Sigmoid colon (tissue), 4 donors: ENCODE measurements around the gene GLRX.

Source experiments
- EP300 ChIP-seq, 4 donors: sonication (generic); formaldehyde crosslinking; IDR thresholded peaks; one replicate each; pipeline ENCODE4 v1.6.1; 2017; ENCODE audit warnings: antibody characterized with exemption in 4 of 4
- TF ChIP-seq, protein P1 (sequence below), 4 experiments: fragments of 450-650 bp in 3 of 4; fragments of 200-600 bp in 1 of 4; IDR thresholded peaks; one replicate each; pipeline ENCODE4 v1.5.1; 2016 to 2019; ENCODE audit warnings: antibody characterized with exemption in 4 of 4, mild to moderate bottlenecking in 3 of 4, moderate library complexity in 2 of 4

DNA sequence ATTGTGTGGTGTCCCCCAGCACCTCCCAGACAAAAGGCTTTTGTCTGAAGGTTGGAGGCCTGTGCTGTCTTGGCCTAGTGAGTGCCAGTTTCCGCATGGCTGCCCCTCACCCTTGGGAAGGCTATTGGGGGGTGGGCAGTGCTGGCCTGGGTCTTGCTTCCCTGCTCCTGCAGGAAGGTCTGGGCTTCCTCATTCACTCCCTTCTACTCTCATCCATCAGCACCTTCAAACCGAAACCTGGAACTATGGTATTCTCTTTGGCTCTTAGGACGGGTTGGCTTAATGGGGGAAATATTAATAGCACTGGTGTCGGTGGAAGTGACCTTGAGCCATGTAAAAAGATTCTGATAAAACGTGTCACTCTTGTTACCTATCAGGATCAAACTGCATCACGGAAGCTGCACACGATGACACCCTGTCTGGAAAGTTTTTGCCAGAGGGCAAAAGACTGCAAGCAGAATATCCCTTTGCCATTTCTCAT is 34.0 kb upstream of the GLRX start:
- TF ChIP-seq EP300 (IDR thresholded peaks at IDR 0.05): no peak
- TF ChIP-seq, protein P1, sequence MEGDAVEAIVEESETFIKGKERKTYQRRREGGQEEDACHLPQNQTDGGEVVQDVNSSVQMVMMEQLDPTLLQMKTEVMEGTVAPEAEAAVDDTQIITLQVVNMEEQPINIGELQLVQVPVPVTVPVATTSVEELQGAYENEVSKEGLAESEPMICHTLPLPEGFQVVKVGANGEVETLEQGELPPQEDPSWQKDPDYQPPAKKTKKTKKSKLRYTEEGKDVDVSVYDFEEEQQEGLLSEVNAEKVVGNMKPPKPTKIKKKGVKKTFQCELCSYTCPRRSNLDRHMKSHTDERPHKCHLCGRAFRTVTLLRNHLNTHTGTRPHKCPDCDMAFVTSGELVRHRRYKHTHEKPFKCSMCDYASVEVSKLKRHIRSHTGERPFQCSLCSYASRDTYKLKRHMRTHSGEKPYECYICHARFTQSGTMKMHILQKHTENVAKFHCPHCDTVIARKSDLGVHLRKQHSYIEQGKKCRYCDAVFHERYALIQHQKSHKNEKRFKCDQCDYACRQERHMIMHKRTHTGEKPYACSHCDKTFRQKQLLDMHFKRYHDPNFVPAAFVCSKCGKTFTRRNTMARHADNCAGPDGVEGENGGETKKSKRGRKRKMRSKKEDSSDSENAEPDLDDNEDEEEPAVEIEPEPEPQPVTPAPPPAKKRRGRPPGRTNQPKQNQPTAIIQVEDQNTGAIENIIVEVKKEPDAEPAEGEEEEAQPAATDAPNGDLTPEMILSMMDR (IDR thresholded peaks at IDR 0.05): no peak
